Parathyroid adenoma (tissue), 2 donors: ENCODE results near the gene POU2F1.

Experiments used
- H2AFZ ChIP-seq: fragments of 300-600 bp; sonication (generic); one replicate; pipeline ENCODE4 v1.7.0; 2017; ENCODE audit warnings: antibody characterized with exemption, mild to moderate bottlenecking
- H3K27ac ChIP-seq: fragments of 300-600 bp; sonication (generic); one replicate; pipeline ENCODE4 v1.7.0; 2017
- H3K27me3 ChIP-seq: fragments of 300-600 bp; sonication (generic); one replicate; pipeline ENCODE4 v1.7.0; 2017; ENCODE audit warnings: low read length; ENCODE audit not compliant: control insufficient read depth, insufficient read depth
- H3K36me3 ChIP-seq: fragments of 300-600 bp; sonication (generic); one replicate; pipeline ENCODE4 v1.7.0; 2017; ENCODE audit warnings: low read length; ENCODE audit not compliant: control insufficient read depth, insufficient read depth
- H3K4me1 ChIP-seq: fragments of 300-600 bp; sonication (generic); one replicate; pipeline ENCODE4 v1.7.0; 2017; ENCODE audit warnings: control low read depth
- H3K4me2 ChIP-seq: fragments of 300-600 bp; sonication (generic); one replicate; pipeline ENCODE4 v1.7.0; 2017; ENCODE audit warnings: low read length
- H3K4me3 ChIP-seq: fragments of 300-600 bp; sonication (generic); one replicate; pipeline ENCODE4 v1.7.0; 2017; ENCODE audit warnings: low read depth, low read length
- H3K79me2 ChIP-seq: fragments of 300-600 bp; sonication (generic); one replicate; pipeline ENCODE4 v1.7.0; 2017; ENCODE audit warnings: control low read depth
- H3K9ac ChIP-seq: fragments of 300-600 bp; sonication (generic); one replicate; pipeline ENCODE4 v1.7.0; 2017; ENCODE audit warnings: mild to moderate bottlenecking
- H3K9me3 ChIP-seq: fragments of 300-600 bp; sonication (generic); one replicate; pipeline ENCODE4 v1.7.0; 2017; ENCODE audit warnings: low read length; ENCODE audit not compliant: control insufficient read depth
- TF ChIP-seq, protein P1 (sequence below): fragments of 300-600 bp; sonication (generic); IDR thresholded peaks from one replicate; pipeline ENCODE4 v1.7.0; 2017; ENCODE audit warnings: antibody characterized with exemption, mild to moderate bottlenecking
- donor health status: primary hyperparathyroidism.

Gene POU2F1

DNA sequence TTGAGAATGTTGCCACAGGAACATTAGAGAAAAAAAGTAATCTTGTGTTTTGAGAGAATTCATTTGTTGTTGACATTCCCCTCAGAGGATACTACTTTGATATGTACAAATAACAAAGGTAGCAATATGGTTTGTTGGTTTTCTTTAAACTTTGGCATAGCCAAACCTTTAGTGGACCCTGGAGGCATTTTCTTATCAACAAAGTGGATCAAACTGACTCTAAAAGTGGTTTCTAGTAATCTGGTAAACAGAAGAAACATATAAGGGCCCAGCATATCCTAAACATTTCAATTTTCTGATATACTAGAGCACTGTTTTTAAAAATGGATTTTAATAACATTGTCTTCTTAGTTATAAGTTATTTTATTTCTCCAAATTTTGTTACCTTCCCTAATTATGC is 29.8 kb downstream of the POU2F1 start:
- Histone ChIP-seq H2AFZ (no peak overlapping the region), H3K9ac (no peak overlapping the region), H3K9me3 (no peaks in the 10 kb centered on the region), H3K27ac (no peak overlapping the region), H3K79me2 (peaks cover 19% of the 10 kb centered on the region), H3K4me3 (no peak overlapping the region), H3K36me3 (no peaks in the 10 kb centered on the region), H3K4me2 (no peak overlapping the region), H3K4me1 (peaks cover 7% of the 10 kb centered on the region), H3K27me3 (no peaks in the 10 kb centered on the region)
- TF ChIP-seq, protein P1, sequence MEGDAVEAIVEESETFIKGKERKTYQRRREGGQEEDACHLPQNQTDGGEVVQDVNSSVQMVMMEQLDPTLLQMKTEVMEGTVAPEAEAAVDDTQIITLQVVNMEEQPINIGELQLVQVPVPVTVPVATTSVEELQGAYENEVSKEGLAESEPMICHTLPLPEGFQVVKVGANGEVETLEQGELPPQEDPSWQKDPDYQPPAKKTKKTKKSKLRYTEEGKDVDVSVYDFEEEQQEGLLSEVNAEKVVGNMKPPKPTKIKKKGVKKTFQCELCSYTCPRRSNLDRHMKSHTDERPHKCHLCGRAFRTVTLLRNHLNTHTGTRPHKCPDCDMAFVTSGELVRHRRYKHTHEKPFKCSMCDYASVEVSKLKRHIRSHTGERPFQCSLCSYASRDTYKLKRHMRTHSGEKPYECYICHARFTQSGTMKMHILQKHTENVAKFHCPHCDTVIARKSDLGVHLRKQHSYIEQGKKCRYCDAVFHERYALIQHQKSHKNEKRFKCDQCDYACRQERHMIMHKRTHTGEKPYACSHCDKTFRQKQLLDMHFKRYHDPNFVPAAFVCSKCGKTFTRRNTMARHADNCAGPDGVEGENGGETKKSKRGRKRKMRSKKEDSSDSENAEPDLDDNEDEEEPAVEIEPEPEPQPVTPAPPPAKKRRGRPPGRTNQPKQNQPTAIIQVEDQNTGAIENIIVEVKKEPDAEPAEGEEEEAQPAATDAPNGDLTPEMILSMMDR, result no peak

DNA sequence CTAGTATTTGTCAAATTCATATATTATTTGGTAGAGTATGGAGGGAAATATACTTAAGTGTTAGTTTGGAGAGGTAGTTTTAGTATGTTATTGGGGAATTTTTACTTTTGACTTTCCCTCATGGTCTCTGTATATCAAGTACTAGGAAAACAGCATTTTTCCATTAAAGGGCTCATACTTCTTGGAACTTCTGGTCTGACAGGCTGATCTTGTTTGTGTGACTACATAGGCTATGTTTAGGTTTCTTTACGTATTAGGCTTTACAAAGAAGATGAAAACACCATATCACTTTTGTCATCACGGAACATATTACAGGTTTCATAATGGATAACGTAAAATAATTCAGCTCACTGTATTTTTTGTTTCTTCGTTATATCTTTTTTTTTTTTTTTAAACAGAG is 30.8 kb downstream of the POU2F1 start:
- no peaks in the 10 kb centered on the region for H3K36me3 ChIP-seq
- no peaks in the 10 kb centered on the region for H3K9me3 ChIP-seq
- no peak overlapping the region for H3K4me2 ChIP-seq
- no peak overlapping the region for H3K27ac ChIP-seq
- H3K4me1 ChIP-seq, result peaks cover 7% of the 10 kb centered on the region
- no peak overlapping the region for H3K4me3 ChIP-seq
- H3K27me3 ChIP-seq, result no peaks in the 10 kb centered on the region
- H2AFZ ChIP-seq, result no peak overlapping the region
- H3K79me2 ChIP-seq, result peaks cover 19% of the 10 kb centered on the region
- H3K9ac ChIP-seq, result no peak overlapping the region
- TF ChIP-seq, protein P1, result no peak

DNA sequence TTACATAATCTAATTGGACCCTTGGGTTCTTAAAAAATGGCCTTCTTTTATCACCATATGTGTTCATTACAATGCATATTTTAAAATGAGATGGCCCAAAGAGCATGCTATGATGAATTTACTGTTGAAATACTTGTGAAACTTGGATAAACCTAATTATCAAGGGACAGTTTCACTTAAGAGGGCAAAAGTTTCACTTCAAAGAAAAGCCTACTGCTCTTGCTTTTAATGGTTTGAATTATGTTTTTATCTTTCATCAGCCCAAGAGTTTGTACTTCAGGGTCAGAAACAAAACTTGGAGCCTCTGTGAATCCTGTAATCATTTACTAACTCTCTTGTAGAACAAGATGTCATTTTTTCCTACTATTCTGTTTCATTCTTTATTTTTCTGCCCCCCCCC is 32.3 kb downstream of the POU2F1 start:
- H2AFZ ChIP-seq, result no peak overlapping the region
- no peak overlapping the region for H3K4me3 ChIP-seq
- H3K9me3 ChIP-seq, result no peaks in the 10 kb centered on the region
- no peaks in the 10 kb centered on the region for H3K27me3 ChIP-seq
- H3K79me2 ChIP-seq, result peaks cover 19% of the 10 kb centered on the region
- no peak overlapping the region for H3K4me2 ChIP-seq
- TF ChIP-seq, protein P1, result no peak
- no peaks in the 10 kb centered on the region for H3K36me3 ChIP-seq
- H3K4me1 ChIP-seq, result peaks cover 7% of the 10 kb centered on the region
- H3K27ac ChIP-seq, result no peak overlapping the region
- H3K9ac ChIP-seq, result no peak overlapping the region

DNA sequence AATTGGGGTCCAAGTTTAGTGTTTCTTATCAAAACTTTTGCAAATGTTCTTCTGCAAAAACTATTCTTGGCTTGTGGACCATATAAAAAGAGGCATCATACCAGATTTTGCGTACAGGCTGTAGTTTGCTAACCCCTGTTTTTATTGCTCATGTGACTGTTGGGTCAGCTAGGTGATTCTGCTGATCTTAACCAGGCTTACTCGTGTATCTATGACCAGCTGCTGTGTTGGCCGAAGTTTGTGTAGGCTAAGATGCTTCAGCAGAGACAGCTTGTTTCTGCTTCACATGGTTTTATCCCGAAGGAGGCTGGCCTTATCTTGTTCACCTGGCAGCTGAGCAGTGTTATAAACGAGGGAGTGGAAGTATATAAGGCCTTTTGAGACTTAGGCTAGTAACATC is 38.2 kb downstream of the POU2F1 start:
- Histone ChIP-seq H3K4me3 (no peak overlapping the region), H3K4me2 (no peak overlapping the region), H2AFZ (no peak overlapping the region), H3K9me3 (no peaks in the 10 kb centered on the region), H3K9ac (no peak overlapping the region), H3K4me1 (peaks cover 2% of the 10 kb centered on the region), H3K27me3 (no peaks in the 10 kb centered on the region), H3K27ac (no peak overlapping the region), H3K36me3 (no peaks in the 10 kb centered on the region), H3K79me2 (peaks cover 9% of the 10 kb centered on the region)
- TF ChIP-seq, protein P1, result no peak

DNA sequence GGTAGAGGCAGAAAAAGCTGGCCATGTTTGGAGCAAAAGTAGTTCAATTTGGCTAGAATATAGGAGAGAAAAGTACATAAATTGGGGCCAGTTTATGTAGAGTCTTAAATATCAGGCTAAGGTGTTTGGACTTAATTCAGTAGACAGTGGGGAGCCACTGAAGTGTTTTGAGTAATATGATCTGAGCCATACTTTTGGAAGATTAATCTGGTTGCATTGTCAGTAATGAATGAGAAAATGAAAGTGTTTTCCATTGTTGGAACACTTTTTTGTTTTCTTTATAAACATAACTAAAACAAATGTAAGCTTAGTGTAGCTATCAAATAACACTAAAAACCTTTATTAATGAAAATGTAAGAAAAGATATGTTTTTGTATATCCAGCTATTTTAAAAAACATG is 42.1 kb downstream of the POU2F1 start:
- no peaks in the 10 kb centered on the region for H3K4me1 ChIP-seq

More for the DNA sequence above, 42.1 kb downstream of the POU2F1 start:
- peaks cover 2% of the 10 kb centered on the region for H3K79me2 ChIP-seq
- H3K36me3 ChIP-seq, result no peaks in the 10 kb centered on the region
- TF ChIP-seq, protein P1, result no peak
- no peak overlapping the region for H3K4me2 ChIP-seq
- H3K27ac ChIP-seq, result no peak overlapping the region
- no peak overlapping the region for H3K9ac ChIP-seq
- no peak overlapping the region for H3K4me3 ChIP-seq
- H3K9me3 ChIP-seq, result no peaks in the 10 kb centered on the region
- H2AFZ ChIP-seq, result no peak overlapping the region
- no peaks in the 10 kb centered on the region for H3K27me3 ChIP-seq
